ENCODE measurements around the gene WIZ. TPM values are rescaled to one million over a fixed set of nuclear protein-coding genes. Genes with fewer than 3 reads are reported as not detected.

Gene WIZ
- total and polyA plus RNA-seq, 10 of the 15 experiments (the other 5 are each of a cell fraction or from before 2014, with no cell fraction given): 0.10 to 26.7 (median 2.7) TPM

- FAIRE-seq (no peak), DNase-seq (ENCODE audit: low read depth, low spot score) (no peak), ATAC-seq (no peak)
- Histone ChIP-seq H3K36me3 (ENCODE audit: control insufficient read depth in 2 of 2, insufficient read depth in 2 of 2, low read length in 1 of 2) (no peaks in the 10 kb centered on the region), H3K79me2 (ENCODE audit: control insufficient read depth, insufficient read depth, low read length) (no peaks in the 10 kb centered on the region), H2AFZ (ENCODE audit: control insufficient read depth, low read depth, low read length) (no peak overlapping the region), H3K4me3 (no peak overlapping the region), H3K9ac (ENCODE audit: control insufficient read depth, insufficient read depth, low read length) (no peak overlapping the region), H3K27me3 (replicated peaks in 1 of 2; ENCODE audit: control insufficient read depth in 2 of 2, insufficient read depth in 2 of 2, low read length in 1 of 2) (no peaks in the 10 kb centered on the region), H3K27ac (ENCODE audit: control insufficient read depth, insufficient read depth) (no peak overlapping the region), H3K9me3 (replicated peaks; ENCODE audit: control insufficient read depth, insufficient read depth, low read length) (no peaks in the 10 kb centered on the region), H3K4me2 (ENCODE audit: control insufficient read depth, insufficient read depth) (no peak overlapping the region), H3K4me1 (ENCODE audit: control insufficient read depth, insufficient read depth, low read length) (peaks cover 2% of the 10 kb centered on the region), H4K20me1 (ENCODE audit: control insufficient read depth, insufficient read depth) (no peaks in the 10 kb centered on the region)
- POLR2A ChIA-PET: no interaction called here
- CTCF ChIA-PET: no interaction called here
- in situ Hi-C loops (cut with MboI): no loop called here
- no peak for TF ChIP-seq WRNIP1 (IDR thresholded peaks at IDR 0.05; ENCODE audit: borderline replicate concordance, low read depth, low read length)
- intact Hi-C loops (cut with micrococcal nuclease; ENCODE audit: unreplicated experiment): no loop called here
- SMC1A ChIA-PET (ENCODE audit: uncharacterized antibody, unreplicated experiment): no interaction called here
- 75% methylated on average over 10 of the region's 10 CpGs for WGBS (ENCODE audit: insufficient coverage, insufficient replicate concordance, low lambda C conversion rate, missing lambda C conversion rate)
- RAD21 ChIA-PET (ENCODE audit: unreplicated experiment): no interaction called here
- no TSS peak for BruUV-seq (replicated peaks)
Measured at GRCh38 chr19:15443838-15444237, 5.9 kb downstream of the WIZ start.

GRCh38 chr19:15443325-15443724 lies 6.4 kb downstream of the WIZ start:
- WGBS (ENCODE audit: insufficient coverage, insufficient replicate concordance, low lambda C conversion rate, missing lambda C conversion rate): 58% methylated on average over 3 of the region's 3 CpGs
- no peaks in the 10 kb centered on the region for H3K36me3 ChIP-seq (ENCODE audit: control insufficient read depth in 2 of 2, insufficient read depth in 2 of 2, low read length in 1 of 2)
- no peak overlapping the region for H3K9ac ChIP-seq (ENCODE audit: control insufficient read depth, insufficient read depth, low read length)
- DNase-seq (ENCODE audit: low read depth, low spot score) (no peak), FAIRE-seq (no peak), ATAC-seq (no peak)
- H3K27ac ChIP-seq (ENCODE audit: control insufficient read depth, insufficient read depth): no peak overlapping the region
- H3K9me3 ChIP-seq (replicated peaks; ENCODE audit: control insufficient read depth, insufficient read depth, low read length): no peaks in the 10 kb centered on the region
- TF ChIP-seq ELK1 (IDR thresholded peaks at IDR 0.05; ENCODE audit: low read depth, low read length) (no peak), ZNF24 (IDR thresholded peaks at IDR 0.05) (no peak), YBX1 (IDR thresholded peaks at IDR 0.05) (no peak), MAX (IDR thresholded peaks at IDR 0.05; ENCODE audit: low read depth, low read length) (no peak), TARDBP (IDR thresholded peaks at IDR 0.05; ENCODE audit: borderline replicate concordance) (no peak)
- H3K4me3 ChIP-seq: no peak overlapping the region
- in situ Hi-C loops (cut with MboI): no loop called here
- no peaks in the 10 kb centered on the region for H3K79me2 ChIP-seq (ENCODE audit: control insufficient read depth, insufficient read depth, low read length)
- H3K27me3 ChIP-seq (replicated peaks in 1 of 2; ENCODE audit: control insufficient read depth in 2 of 2, insufficient read depth in 2 of 2, low read length in 1 of 2): no peaks in the 10 kb centered on the region
- BruUV-seq (replicated peaks): no TSS peak
- no peaks in the 10 kb centered on the region; the same call in 1 of the 2 replicates for H3K4me1 ChIP-seq (ENCODE audit: control insufficient read depth, insufficient read depth, low read length)
- H4K20me1 ChIP-seq (ENCODE audit: control insufficient read depth, insufficient read depth): no peaks in the 10 kb centered on the region; the same call in 1 of the 2 replicates
- SMC1A ChIA-PET (ENCODE audit: uncharacterized antibody, unreplicated experiment): no interaction called here
- RAD21 ChIA-PET (ENCODE audit: unreplicated experiment): no interaction called here
- CTCF ChIA-PET: no interaction called here
- intact Hi-C loops (cut with micrococcal nuclease; ENCODE audit: unreplicated experiment): no loop called here
- no peak overlapping the region for H2AFZ ChIP-seq (ENCODE audit: control insufficient read depth, low read depth, low read length)
- POLR2A ChIA-PET: no interaction called here
- no peak overlapping the region for H3K4me2 ChIP-seq (ENCODE audit: control insufficient read depth, insufficient read depth)
